ENCODE results near the gene SLC40A1.
A peak's percentile ranks its signal among the peaks of the same experiment; 100 is the strongest.

Gene SLC40A1

GRCh38 chr2:189536830-189537229 lies 43.8 kb downstream of the SLC40A1 start:
- DNase-seq = no peak

GRCh38 chr2:189534854-189535832 lies 45.4 kb downstream of the SLC40A1 start:
- peak; percentile 78 for DNase-seq

- peak; percentile 21 for DNase-seq
These were observed 47.1 kb downstream of the SLC40A1 start for GRCh38 chr2:189533288-189534035.

GRCh38 chr2:189530965-189531637 lies 49.5 kb downstream of the SLC40A1 start:
- no peak for DNase-seq

GRCh38 chr2:189528617-189529016 lies 52.0 kb downstream of the SLC40A1 start:
- DNase-seq = no peak

- no peak for DNase-seq
These were observed 52.6 kb downstream of the SLC40A1 start for GRCh38 chr2:189527812-189528592.

- DNase-seq = no peak
These were observed 53.4 kb downstream of the SLC40A1 start for GRCh38 chr2:189527041-189527750.

GRCh38 chr2:189526241-189526640 lies 54.3 kb downstream of the SLC40A1 start:
- no peak for DNase-seq

- DNase-seq = no peak
These were observed 55.8 kb downstream of the SLC40A1 start for GRCh38 chr2:189524746-189525145.

GRCh38 chr2:189522435-189523151 lies 58.0 kb downstream of the SLC40A1 start:
- no peak for DNase-seq

- DNase-seq = no peak
These were observed 58.7 kb downstream of the SLC40A1 start for GRCh38 chr2:189521699-189522434.

GRCh38 chr2:189519631-189520387 lies 60.8 kb downstream of the SLC40A1 start:
- no peak for DNase-seq

- peak; percentile 43 for DNase-seq
These were observed 62.6 kb downstream of the SLC40A1 start for GRCh38 chr2:189517847-189518535.

GRCh38 chr2:189516546-189516945 lies 64.0 kb downstream of the SLC40A1 start:
- no peak for DNase-seq

- DNase-seq = no peak
These were observed 65.3 kb downstream of the SLC40A1 start for GRCh38 chr2:189515264-189515663.

GRCh38 chr2:189514104-189514503 lies 66.5 kb downstream of the SLC40A1 start:
- no peak for DNase-seq

GRCh38 chr2:189512879-189513278 lies 67.7 kb downstream of the SLC40A1 start:
- DNase-seq = no peak

- DNase-seq = no peak
These were observed 68.6 kb downstream of the SLC40A1 start for GRCh38 chr2:189511960-189512319.
